Lower lobe of right lung (tissue), 1 donor: ENCODE results near the gene CINP. TPM values are rescaled to one million over a fixed set of nuclear protein-coding genes. Genes with fewer than 3 reads are reported as not detected.

Experiments
- total RNA-seq: library from RNA; stranded (reverse); fragmentation: NEBNext Ultra II Directional; extraction: Animal tissue kit (Norgen Biotek cat#: 25700); gene quantifications from one replicate; pipeline ENCODE4 v1.2.1, GENCODE V29; 2021
- donor health status: DM: no; HTN: yes; CAD: no; lungs with severe emphysema.

Gene CINP
- total RNA-seq, 1 donor from 2014 or later = 34.3 TPM

Other genes with a start within 250 kb of the CINP start
- gene WDR20, start 223.0 kb downstream of the CINP start, total RNA-seq = 26.2 TPM
- 15.8 TPM for gene MOK, start 57.7 kb downstream of the CINP start, total RNA-seq
- 8.5 TPM for gene ZNF839, start 43.1 kb downstream of the CINP start, total RNA-seq
- 23.2 TPM for gene TECPR2, start 51 bp upstream of the CINP start, total RNA-seq
- 19.5 TPM for gene ANKRD9, start 146.9 kb upstream of the CINP start, total RNA-seq
- gene RCOR1, start 229.8 kb upstream of the CINP start, total RNA-seq = 53.6 TPM